ENCODE data around the gene EDEM3. TPM values are rescaled to one million over a fixed set of nuclear protein-coding genes. Genes with fewer than 3 reads are reported as not detected.

Gene EDEM3
- total and polyA plus RNA-seq, 9 of the 15 experiments (the other 6 are each of a cell fraction or from before 2014, with no cell fraction given) = 15.8 to 46.6 (median 28.0) TPM

GRCh38 chr1:184691719-184692324, 62.8 kb downstream of the EDEM3 start (continued):
- TF ChIP-seq REST (IDR thresholded peaks at IDR 0.05; ENCODE audit: borderline replicate concordance) = peak; percentile 11; the same call in 1 of the 2 replicates
- TF ChIP-seq REST (CRISPR knock-in tag; IDR thresholded peaks at IDR 0.05; ENCODE audit: low read depth) = no peak
- TF ChIP-seq TFAM (CRISPR knock-in tag; conservative IDR thresholded peaks at IDR 0.05) = no peak
- TF ChIP-seq KLF16 (IDR thresholded peaks at IDR 0.05) = 0 out of 2 replicates have a peak, but pooled peaks have one; percentile 12
- TF ChIP-seq TFE3 (CRISPR knock-in tag; IDR thresholded peaks at IDR 0.05) = no peak
- TF ChIP-seq ZNF609 (CRISPR knock-in tag; IDR thresholded peaks at IDR 0.05; ENCODE audit: borderline replicate concordance) = no peak
- no peak for TF ChIP-seq EZH2 (IDR thresholded peaks at IDR 0.05; ENCODE audit: borderline replicate concordance, low read depth, low read length)
- TF ChIP-seq RBFOX2 (IDR thresholded peaks at IDR 0.05; ENCODE audit: low read depth, low read length) = no peak
- TF ChIP-seq TFAP4 (CRISPR knock-in tag; IDR thresholded peaks at IDR 0.05; ENCODE audit: borderline replicate concordance) = no peak
- TF ChIP-seq RAD21 (CRISPR knock-in tag; conservative IDR thresholded peaks at IDR 0.05 in 1 of 2, IDR thresholded peaks at IDR 0.05 in 1 of 2) = peak; percentile 44 to 60

All from K562 (cell line).